ENCODE data around the gene ATP8B2. TPM values are rescaled to one million over a fixed set of nuclear protein-coding genes. Genes with fewer than 3 reads are reported as not detected.
A peak's percentile ranks its signal among the peaks of the same experiment; 100 is the strongest.

The ATP8B2 gene
- total RNA-seq, 1 experiment from 2014 or later = 36.3 TPM

GRCh38 chr1:154323493-154323892 lies 1.8 kb upstream of the ATP8B2 start:
- Histone ChIP-seq H3K9ac (ENCODE audit: low read length) (no peak overlapping the region), H3K27me3 (ENCODE audit: low read length) (peaks cover 14% of the 10 kb centered on the region; the same call in 1 of the 2 replicates), H3F3A (ENCODE audit: low read length, unreplicated experiment) (peaks cover 4% of the 10 kb centered on the region), H3K4me3 (ENCODE audit: low read length) (no peak overlapping the region), H3K79me2 (ENCODE audit: low read length) (no peaks in the 10 kb centered on the region), H4K20me1 (ENCODE audit: low read length) (no peaks in the 10 kb centered on the region), H3K36me3 (ENCODE audit: low read depth, low read length) (no peaks in the 10 kb centered on the region), H3K27ac (ENCODE audit: low read length) (no peak overlapping the region), H3K4me1 (ENCODE audit: insufficient read depth, low read length) (peaks cover 25% of the 10 kb centered on the region), H3K9me3 (ENCODE audit: low read length) (no peaks in the 10 kb centered on the region), H3K9me2 (replicated peaks; ENCODE audit: low read length) (no peaks in the 10 kb centered on the region), H3K4me2 (ENCODE audit: low read length) (no peak overlapping the region), H2AFZ (ENCODE audit: low read length) (no peak overlapping the region)
- intact Hi-C loops (cut with micrococcal nuclease) = no loop called here
- POLR2A ChIA-PET (ENCODE audit: unreplicated experiment) = no interaction called here
- BruUV-seq (replicated peaks) = no TSS peak
- TF ChIP-seq CTCF (conservative IDR thresholded peaks at IDR 0.05; ENCODE audit: low read depth, low read length) = no peak
- TF ChIP-seq EZH2 (IDR thresholded peaks at IDR 0.05; ENCODE audit: low read length, unreplicated experiment) = no peak
- no peak for TF ChIP-seq EZH2phosphoT487 (IDR thresholded peaks at IDR 0.05; ENCODE audit: borderline replicate concordance, low read length)
- DNase-seq = no peak
- CTCF ChIA-PET = no interaction called here
- ATAC-seq = no peak

DNA sequence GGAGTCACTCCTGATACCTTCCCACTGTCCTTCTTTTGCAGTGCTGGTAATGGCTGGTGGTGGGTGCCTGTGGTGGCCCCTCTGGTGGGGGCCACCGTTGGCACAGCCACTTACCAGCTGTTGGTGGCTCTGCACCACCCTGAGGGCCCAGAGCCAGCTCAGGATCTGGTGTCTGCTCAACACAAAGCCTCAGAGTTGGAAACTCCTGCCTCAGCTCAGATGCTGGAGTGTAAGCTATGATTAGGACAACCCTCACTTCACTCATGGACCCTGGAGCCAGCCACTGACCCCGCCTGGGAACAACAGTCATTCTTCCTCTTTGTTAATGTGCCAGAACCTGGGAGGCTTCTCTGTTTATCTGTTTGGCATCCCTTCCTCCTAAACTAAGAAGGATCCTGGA lies 1.1 kb upstream of the ATP8B2 start:
- Histone ChIP-seq H3K4me2 (ENCODE audit: low read length) (peak overlapping the region; percentile 87), H3K36me3 (ENCODE audit: low read depth, low read length) (no peaks in the 10 kb centered on the region), H3K4me1 (ENCODE audit: insufficient read depth, low read length) (peaks cover 25% of the 10 kb centered on the region), H3K9me3 (ENCODE audit: low read length) (no peaks in the 10 kb centered on the region), H2AFZ (ENCODE audit: low read length) (0 out of 2 replicates have a peak overlapping the region, but pooled peaks have one; percentile 92), H4K20me1 (ENCODE audit: low read length) (no peaks in the 10 kb centered on the region), H3K9me2 (replicated peaks; ENCODE audit: low read length) (no peaks in the 10 kb centered on the region), H3K27me3 (ENCODE audit: low read length) (peaks cover 14% of the 10 kb centered on the region; the same call in 1 of the 2 replicates), H3K27ac (ENCODE audit: low read length) (no peak overlapping the region), H3K4me3 (ENCODE audit: low read length) (peak overlapping the region; percentile 79; the same call in 1 of the 2 replicates), H3F3A (ENCODE audit: low read length, unreplicated experiment) (peaks cover 4% of the 10 kb centered on the region), H3K9ac (ENCODE audit: low read length) (no peak overlapping the region), H3K79me2 (ENCODE audit: low read length) (no peaks in the 10 kb centered on the region)
- POLR2A ChIA-PET (ENCODE audit: unreplicated experiment) = interaction anchor here (1.0 kb wide), 1 partner anchor 10 kb away, joined by 4 read pairs; no protein-coding TSS in a partner anchor
- intact Hi-C loops (cut with micrococcal nuclease) = no loop called here
- CTCF ChIA-PET = interaction anchor here (1.8 kb wide), 1 partner anchor 11 kb away, joined by 8 read pairs; no protein-coding TSS in a partner anchor
- BruUV-seq (replicated peaks) = no TSS peak
- DNase-seq (no peak), ATAC-seq (no peak)
- TF ChIP-seq EZH2 (IDR thresholded peaks at IDR 0.05; ENCODE audit: low read length, unreplicated experiment) (no peak), EZH2phosphoT487 (IDR thresholded peaks at IDR 0.05; ENCODE audit: borderline replicate concordance, low read length) (no peak), CTCF (conservative IDR thresholded peaks at IDR 0.05; ENCODE audit: low read depth, low read length) (no peak)
